HG03442 (cell line): ENCODE measurements around the gene COL6A1.

Experiments
- ATAC-seq: cut with Tn5 transposase; IDR thresholded peaks from one replicate; pipeline ENCODE4 v1.9.1; 2021; ENCODE audit warnings: mild to moderate bottlenecking, moderate library complexity; ENCODE audit not compliant: unreplicated experiment

The COL6A1 gene

GRCh38 chr21:45982092-45982757, 655 bp downstream of the COL6A1 start:
- no peak for ATAC-seq

- no peak for ATAC-seq
Measured at GRCh38 chr21:45982758-45983648, 1.4 kb downstream of the COL6A1 start.

GRCh38 chr21:45983649-45983965, 2.0 kb downstream of the COL6A1 start:
- no peak for ATAC-seq

GRCh38 chr21:45983981-45984551, 2.5 kb downstream of the COL6A1 start:
- no peak for ATAC-seq

GRCh38 chr21:45984584-45985095, 3.1 kb downstream of the COL6A1 start:
- ATAC-seq = no peak

- no peak for ATAC-seq
Measured at GRCh38 chr21:45985471-45986315, 4.1 kb downstream of the COL6A1 start.

- no peak for ATAC-seq
Measured at GRCh38 chr21:45986316-45987051, 4.9 kb downstream of the COL6A1 start.

GRCh38 chr21:45987121-45987711, 5.6 kb downstream of the COL6A1 start:
- ATAC-seq = no peak

- ATAC-seq = no peak
Measured at GRCh38 chr21:45988366-45989347, 7.1 kb downstream of the COL6A1 start.

GRCh38 chr21:45989355-45990048, 7.9 kb downstream of the COL6A1 start:
- ATAC-seq = no peak

GRCh38 chr21:45990049-45990711, 8.6 kb downstream of the COL6A1 start:
- no peak for ATAC-seq

GRCh38 chr21:45990741-45991605, 9.4 kb downstream of the COL6A1 start:
- no peak for ATAC-seq

GRCh38 chr21:45991606-45992300, 10.2 kb downstream of the COL6A1 start:
- ATAC-seq = no peak

- ATAC-seq = no peak
Measured at GRCh38 chr21:45992301-45993209, 11.0 kb downstream of the COL6A1 start.
